DLD1 (cell line): ENCODE measurements around the gene SPDYE4.

Experiments
- in situ Hi-C: cut with HindIII; loops from 2 replicates; pipeline ENCODE4 v1.10.0; 2017; ENCODE audit warnings: low sequenced_read_pairs

The SPDYE4 gene

GRCh38 chr17:8713878-8714277 lies 44.5 kb downstream of the SPDYE4 start:
- in situ Hi-C loops, result no loop called here

GRCh38 chr17:8713315-8713714 lies 45.0 kb downstream of the SPDYE4 start:
- in situ Hi-C loops, result no loop called here

- in situ Hi-C loops, result no loop called here
Measured at GRCh38 chr17:8712698-8713097, 45.6 kb downstream of the SPDYE4 start.

GRCh38 chr17:8711291-8711690 lies 47.1 kb downstream of the SPDYE4 start:
- in situ Hi-C loops, result no loop called here

GRCh38 chr17:8710813-8711212 lies 47.5 kb downstream of the SPDYE4 start:
- in situ Hi-C loops, result no loop called here

- in situ Hi-C loops, result no loop called here
Measured at GRCh38 chr17:8709006-8709405, 49.3 kb downstream of the SPDYE4 start.

- in situ Hi-C loops, result no loop called here
Measured at GRCh38 chr17:8708025-8708461, 50.3 kb downstream of the SPDYE4 start.

- in situ Hi-C loops, result no loop called here
Measured at GRCh38 chr17:8707332-8708024, 50.9 kb downstream of the SPDYE4 start.

GRCh38 chr17:8706431-8706830 lies 51.9 kb downstream of the SPDYE4 start:
- in situ Hi-C loops, result no loop called here

- in situ Hi-C loops, result no loop called here
Measured at GRCh38 chr17:8705427-8705826, 52.9 kb downstream of the SPDYE4 start.

GRCh38 chr17:8703001-8703400 lies 55.3 kb downstream of the SPDYE4 start:
- in situ Hi-C loops, result no loop called here

- in situ Hi-C loops, result no loop called here
Measured at GRCh38 chr17:8701754-8702153, 56.6 kb downstream of the SPDYE4 start.

GRCh38 chr17:8701221-8701620 lies 57.1 kb downstream of the SPDYE4 start:
- in situ Hi-C loops, result no loop called here
